GM12891 (cell line): ENCODE data around the gene CGA.

Experiments used
- POLR2A ChIP-seq: IDR thresholded peaks from 2 replicates; pipeline ENCODE4 v1.6.1; 2011; ENCODE audit warnings: low read depth, low read length, control low read depth
- TAF1 ChIP-seq: IDR thresholded peaks from 2 replicates; pipeline ENCODE4 v1.6.1; 2011; ENCODE audit warnings: low read depth, low read length, control low read depth

- TF ChIP-seq TAF1 (no peak), POLR2A (no peak)
These were observed 1.7 kb downstream of the CGA start for GRCh38 chr6:87093199-87093598.
